Skeletal muscle tissue (tissue), 4 donors: ENCODE measurements around the gene ADAMTS17. TPM values are rescaled to one million over a fixed set of nuclear protein-coding genes. Genes with fewer than 3 reads are reported as not detected.
A peak's percentile ranks its signal among the peaks of the same experiment; 100 is the strongest.

ENCODE experiments used
- H3K27ac ChIP-seq: one replicate; pipeline ENCODE4 v1.7.0; 2013; ENCODE audit warnings: mild to moderate bottlenecking, low read depth, low read length, inconsistent platforms
- H3K27me3 ChIP-seq, 3 donors: one replicate each; pipeline ENCODE4 v1.7.0; 2013; ENCODE audit warnings: low read length in 3 of 3; ENCODE audit not compliant: control insufficient read depth in 3 of 3, insufficient read depth in 3 of 3
- H3K36me3 ChIP-seq, 3 donors: one replicate each; pipeline ENCODE4 v1.7.0; 2013; ENCODE audit warnings: low read length in 3 of 3; ENCODE audit not compliant: control insufficient read depth in 3 of 3, insufficient read depth in 3 of 3
- H3K4me1 ChIP-seq, 3 donors: one replicate each; pipeline ENCODE4 v1.7.0; 2013; ENCODE audit warnings: low read length in 3 of 3, mild to moderate bottlenecking in 3 of 3; ENCODE audit not compliant: control insufficient read depth in 3 of 3, insufficient read depth in 3 of 3
- H3K4me3 ChIP-seq, 3 donors: one replicate each; pipeline ENCODE4 v1.7.0; 2013; ENCODE audit warnings: low read length in 3 of 3
- H3K9ac ChIP-seq, 3 donors: one replicate each; pipeline ENCODE4 v1.7.0; 2013; ENCODE audit warnings: low read length in 3 of 3, mild to moderate bottlenecking in 3 of 3, moderate library complexity in 2 of 3, low read depth in 1 of 3
- H3K9me3 ChIP-seq, 3 donors: one replicate each; pipeline ENCODE4 v1.7.0; 2013; ENCODE audit warnings: low read length in 3 of 3; ENCODE audit not compliant: control insufficient read depth in 3 of 3
- total RNA-seq: library from RNA; depleted of rRNA; stranded (reverse); fragments of >200 nt; gene quantifications from one replicate; pipeline ENCODE4 v1.2.3, GENCODE V29; 2014
- donor health status: Osteomylitis.

ADAMTS17 gene
- total RNA-seq, 1 donor from 2014 or later: 5.7 TPM

- peaks cover 6 to 9% (median 9%) of the 10 kb centered on the region in 3 donors for H3K9me3 ChIP-seq
- no peak overlapping the region for H3K4me3 ChIP-seq
- H3K36me3 ChIP-seq: no peaks in the 10 kb centered on the region
- H3K4me1 ChIP-seq: peaks cover 3 to 14% (median 8%) of the 10 kb centered on the region in 3 donors
- no peaks in the 10 kb centered on the region for H3K27me3 ChIP-seq
- H3K27ac ChIP-seq: no peak overlapping the region
- no peak overlapping the region for H3K9ac ChIP-seq
Observed at GRCh38 chr15:100168787-100169186, 173.0 kb downstream of the ADAMTS17 start.

GRCh38 chr15:100167884-100168375 lies 173.8 kb downstream of the ADAMTS17 start:
- Histone ChIP-seq H3K27ac (no peak overlapping the region), H3K9me3 (peaks cover 2 to 5% (median 2%) of the 10 kb centered on the region in 3 donors), H3K27me3 (no peaks in the 10 kb centered on the region), H3K4me1 (peaks cover 3 to 14% (median 8%) of the 10 kb centered on the region in 3 donors), H3K9ac (peak overlapping the region in 2 of 3 donors; percentile 15 to 60), H3K36me3 (no peaks in the 10 kb centered on the region), H3K4me3 (peak overlapping the region in 1 of 3 donors; percentile 41)

DNA sequence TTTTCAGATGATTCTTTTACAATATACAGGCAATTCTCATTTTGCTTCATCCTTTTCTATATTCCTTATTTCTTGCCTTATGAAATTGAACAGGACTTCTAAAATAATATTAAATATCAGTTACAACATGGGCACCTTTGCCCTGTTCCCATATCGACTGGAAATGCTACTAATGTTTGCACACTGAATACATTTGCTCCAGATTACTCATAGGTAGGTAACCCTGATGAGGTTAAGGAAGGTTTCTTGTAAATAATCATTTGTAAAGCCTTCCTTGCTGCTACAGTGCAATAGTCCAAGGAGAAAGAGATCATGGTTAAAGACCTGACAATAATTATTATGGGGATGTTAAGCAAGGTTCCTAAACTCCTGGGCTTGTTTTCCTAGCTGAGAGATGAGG lies 175.5 kb downstream of the ADAMTS17 start:
- Histone ChIP-seq H3K36me3 (no peaks in the 10 kb centered on the region), H3K4me3 (no peak overlapping the region), H3K9ac (no peak overlapping the region), H3K9me3 (no peaks in the 10 kb centered on the region), H3K27ac (no peak overlapping the region), H3K27me3 (no peaks in the 10 kb centered on the region), H3K4me1 (peaks cover 3 to 14% (median 8%) of the 10 kb centered on the region in 3 donors)

DNA sequence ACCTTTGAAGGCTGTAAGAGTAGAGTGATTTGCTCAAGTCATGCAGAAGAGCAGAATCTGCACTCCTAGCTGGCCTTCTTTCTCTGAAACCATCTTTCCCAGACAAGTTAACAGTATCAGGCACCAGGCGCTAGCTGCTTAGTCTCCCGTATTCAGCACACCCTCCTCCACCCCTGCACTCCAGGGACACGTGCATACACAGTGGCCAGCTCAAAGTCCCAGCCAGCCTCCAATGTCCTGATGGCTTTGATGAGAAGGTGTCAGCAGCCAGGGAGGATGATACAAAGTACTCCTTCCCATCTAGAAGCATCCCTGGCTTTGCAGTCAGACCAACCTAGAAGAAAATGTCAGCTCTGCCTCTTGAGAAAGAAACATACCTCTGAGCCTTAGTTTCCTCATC lies 177.8 kb downstream of the ADAMTS17 start:
- no peak overlapping the region for H3K9ac ChIP-seq
- no peak overlapping the region for H3K27ac ChIP-seq
- peaks cover 3 to 10% (median 6%) of the 10 kb centered on the region in 3 donors for H3K4me1 ChIP-seq
- H3K27me3 ChIP-seq: no peaks in the 10 kb centered on the region
- no peaks in the 10 kb centered on the region for H3K9me3 ChIP-seq
- no peak overlapping the region for H3K4me3 ChIP-seq
- H3K36me3 ChIP-seq: no peaks in the 10 kb centered on the region

- Histone ChIP-seq H3K4me1 (no peaks in the 10 kb centered on the region), H3K27me3 (no peaks in the 10 kb centered on the region), H3K36me3 (no peaks in the 10 kb centered on the region), H3K4me3 (no peak overlapping the region), H3K9me3 (no peaks in the 10 kb centered on the region), H3K27ac (no peak overlapping the region), H3K9ac (no peak overlapping the region)
Observed at GRCh38 chr15:100160953-100161352, 180.8 kb downstream of the ADAMTS17 start.

DNA sequence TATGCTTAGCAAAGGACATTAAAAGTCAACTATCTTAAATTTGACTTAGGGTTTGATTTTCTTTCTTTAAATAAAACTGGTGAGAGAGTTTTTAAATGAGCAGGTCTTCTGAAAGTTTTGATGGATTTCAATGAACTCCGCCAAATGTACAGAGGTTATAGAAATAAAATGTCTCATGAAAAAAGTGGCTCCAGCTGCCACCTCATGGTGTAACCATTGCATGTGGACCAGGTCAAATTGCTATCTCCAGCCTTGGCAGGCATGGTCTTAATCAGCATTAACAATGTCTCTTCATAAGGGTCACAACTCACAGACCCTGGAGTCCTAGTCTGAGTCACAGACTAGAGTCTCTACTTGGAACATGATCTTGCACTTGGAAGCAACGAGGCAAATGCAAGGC lies 182.3 kb downstream of the ADAMTS17 start:
- Histone ChIP-seq H3K4me3 (no peak overlapping the region), H3K36me3 (no peaks in the 10 kb centered on the region), H3K9ac (no peak overlapping the region), H3K27ac (no peak overlapping the region), H3K4me1 (no peaks in the 10 kb centered on the region), H3K27me3 (no peaks in the 10 kb centered on the region), H3K9me3 (no peaks in the 10 kb centered on the region)

- Histone ChIP-seq H3K9me3 (no peaks in the 10 kb centered on the region), H3K9ac (no peak overlapping the region), H3K27me3 (no peaks in the 10 kb centered on the region), H3K4me1 (no peaks in the 10 kb centered on the region), H3K36me3 (no peaks in the 10 kb centered on the region), H3K27ac (no peak overlapping the region), H3K4me3 (no peak overlapping the region)
Observed at GRCh38 chr15:100158356-100158755, 183.4 kb downstream of the ADAMTS17 start.

DNA sequence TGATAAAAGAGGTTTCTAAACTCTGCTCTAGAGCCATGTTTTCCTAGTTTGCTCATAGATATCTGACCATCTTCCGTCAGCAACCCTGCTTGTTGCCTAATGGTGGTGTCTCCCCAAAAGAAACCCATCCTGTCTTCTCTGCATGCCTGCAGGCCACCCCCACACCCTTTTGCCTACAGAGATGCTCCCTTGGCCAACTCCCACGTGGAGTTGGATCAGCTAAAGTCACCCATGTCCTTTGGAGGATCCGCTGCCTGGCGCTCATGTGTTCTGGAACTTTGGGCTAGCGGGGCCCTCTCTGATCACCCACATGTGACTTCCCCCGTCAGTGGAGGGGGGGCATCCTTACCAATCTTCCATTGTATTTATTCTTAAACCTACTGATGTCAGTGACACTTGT lies 185.6 kb downstream of the ADAMTS17 start:
- Histone ChIP-seq H3K4me3 (no peak overlapping the region), H3K27ac (no peak overlapping the region), H3K9me3 (no peaks in the 10 kb centered on the region), H3K36me3 (peaks cover 4 to 10% (median 8%) of the 10 kb centered on the region in 3 donors), H3K27me3 (no peaks in the 10 kb centered on the region), H3K9ac (no peak overlapping the region), H3K4me1 (no peaks in the 10 kb centered on the region)

GRCh38 chr15:100154338-100154737 lies 187.4 kb downstream of the ADAMTS17 start:
- H3K4me3 ChIP-seq: no peak overlapping the region
- H3K27ac ChIP-seq: no peak overlapping the region
- no peak overlapping the region for H3K9ac ChIP-seq
- no peaks in the 10 kb centered on the region for H3K27me3 ChIP-seq
- H3K4me1 ChIP-seq: no peaks in the 10 kb centered on the region
- H3K36me3 ChIP-seq: peaks cover 4 to 21% (median 10%) of the 10 kb centered on the region in 3 donors
- no peaks in the 10 kb centered on the region for H3K9me3 ChIP-seq

DNA sequence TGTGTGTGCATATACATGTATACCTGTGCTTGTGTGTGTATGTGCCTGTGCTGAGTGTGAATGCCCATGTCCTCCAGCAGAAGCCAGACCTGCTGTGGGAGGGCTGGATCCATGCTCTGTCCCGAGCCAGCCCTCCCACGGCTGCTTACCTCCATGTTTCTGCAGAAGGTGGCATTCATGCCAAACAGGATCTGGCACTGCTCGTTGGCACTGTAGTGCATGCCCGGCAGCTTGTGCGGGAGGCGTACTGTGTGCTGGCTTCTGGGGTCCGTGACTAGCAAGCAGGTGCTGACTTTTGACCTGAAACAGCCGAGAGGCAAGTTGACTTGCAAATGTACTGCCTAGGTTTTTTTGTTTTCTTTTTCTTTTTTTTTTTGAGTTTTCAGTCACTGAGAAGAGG lies 189.3 kb downstream of the ADAMTS17 start:
- Histone ChIP-seq H3K9ac (no peak overlapping the region), H3K4me1 (no peaks in the 10 kb centered on the region), H3K27ac (no peak overlapping the region), H3K27me3 (no peaks in the 10 kb centered on the region), H3K9me3 (peaks cover 0 to 2% (median 2%) of the 10 kb centered on the region in 3 donors), H3K4me3 (no peak overlapping the region), H3K36me3 (peaks cover 6 to 25% (median 13%) of the 10 kb centered on the region in 3 donors)
